Stimulated activated CD4-positive, alpha-beta T cell treated with anti-CD3 and anti-CD28 coated beads, Interleukin-2, amount 100 ng/mL, for 24 hours (primary cell): ENCODE data around the gene RPS8.

Experiments used
- DNase-seq, 2 donors: peaks; one replicate each; pipeline ENCODE4 v3.0.0-alpha.2; 2020

Gene RPS8

DNA sequence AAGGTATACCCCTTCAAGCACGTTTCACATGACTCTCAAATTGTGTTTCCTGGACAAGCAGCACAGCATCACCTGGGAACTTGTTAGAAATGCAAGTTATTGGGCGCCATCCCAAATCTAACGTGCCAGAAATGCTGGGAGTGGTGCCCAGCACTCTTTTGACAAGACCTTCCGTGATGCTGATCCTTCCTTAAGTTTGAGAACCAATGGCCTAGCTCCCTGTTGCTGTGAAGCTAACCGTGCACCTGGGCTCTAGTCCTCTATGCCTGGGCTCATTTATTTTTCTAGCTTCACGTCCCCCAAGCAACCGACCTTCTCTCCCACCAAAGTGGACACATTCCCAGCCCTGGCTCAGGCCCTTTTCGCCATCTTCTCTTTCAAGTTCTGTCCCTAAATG is 8.4 kb downstream of the RPS8 start:
- DNase-seq = no peak

GRCh38 chr1:44784094-44785028 is 9.0 kb downstream of the RPS8 start:
- peak in 1 of 2 donors; percentile 47 for DNase-seq

DNA sequence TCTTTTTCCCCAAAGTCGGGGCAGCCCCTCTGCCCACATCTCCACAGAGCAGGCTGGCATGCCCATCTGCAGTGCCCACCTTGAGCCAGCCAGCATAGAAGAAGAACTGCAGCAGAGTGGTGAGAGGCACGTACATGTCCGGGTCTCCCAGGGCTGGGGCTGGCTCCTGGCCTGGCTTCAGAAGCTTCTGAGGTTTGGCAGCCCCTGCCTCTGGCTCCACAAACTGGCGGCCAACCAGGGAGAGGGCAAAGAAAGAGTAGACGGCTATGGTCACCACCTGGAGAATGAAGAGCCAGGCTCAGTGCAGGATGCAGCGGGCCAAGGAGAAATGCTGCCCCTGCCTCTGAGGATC is 9.7 kb downstream of the RPS8 start:
- DNase-seq = no peak

DNA sequence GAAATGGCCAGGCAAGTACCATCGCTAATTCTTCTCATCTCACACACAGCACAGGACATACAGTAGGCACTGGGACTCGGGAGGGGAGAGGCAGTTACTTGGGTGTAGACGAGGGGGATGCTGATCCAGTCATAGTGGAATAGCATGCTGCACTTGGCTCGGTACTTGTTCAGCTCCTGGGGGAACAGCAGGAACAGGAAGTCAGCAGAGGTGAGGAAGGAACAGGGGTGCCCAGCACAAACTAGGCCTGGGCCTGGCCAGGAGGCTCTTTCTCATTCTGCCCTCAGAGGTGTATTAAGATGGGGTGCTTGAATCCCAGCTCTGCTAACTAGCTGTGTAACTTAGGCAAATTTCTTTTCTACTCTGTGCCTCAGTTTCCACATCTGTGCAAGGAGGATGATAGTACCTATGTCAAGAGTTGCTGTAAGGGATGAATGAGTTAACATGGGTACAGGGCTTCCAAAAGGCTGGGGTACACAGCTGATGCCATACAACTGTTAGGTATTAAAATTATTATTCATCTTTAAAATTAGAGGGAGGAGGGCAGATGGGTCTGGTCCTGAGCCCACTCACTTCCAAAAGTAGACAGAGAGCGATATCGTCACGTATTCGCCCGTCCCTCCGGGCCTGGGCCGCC is 10.3 kb downstream of the RPS8 start:
- DNase-seq = no peak

DNA sequence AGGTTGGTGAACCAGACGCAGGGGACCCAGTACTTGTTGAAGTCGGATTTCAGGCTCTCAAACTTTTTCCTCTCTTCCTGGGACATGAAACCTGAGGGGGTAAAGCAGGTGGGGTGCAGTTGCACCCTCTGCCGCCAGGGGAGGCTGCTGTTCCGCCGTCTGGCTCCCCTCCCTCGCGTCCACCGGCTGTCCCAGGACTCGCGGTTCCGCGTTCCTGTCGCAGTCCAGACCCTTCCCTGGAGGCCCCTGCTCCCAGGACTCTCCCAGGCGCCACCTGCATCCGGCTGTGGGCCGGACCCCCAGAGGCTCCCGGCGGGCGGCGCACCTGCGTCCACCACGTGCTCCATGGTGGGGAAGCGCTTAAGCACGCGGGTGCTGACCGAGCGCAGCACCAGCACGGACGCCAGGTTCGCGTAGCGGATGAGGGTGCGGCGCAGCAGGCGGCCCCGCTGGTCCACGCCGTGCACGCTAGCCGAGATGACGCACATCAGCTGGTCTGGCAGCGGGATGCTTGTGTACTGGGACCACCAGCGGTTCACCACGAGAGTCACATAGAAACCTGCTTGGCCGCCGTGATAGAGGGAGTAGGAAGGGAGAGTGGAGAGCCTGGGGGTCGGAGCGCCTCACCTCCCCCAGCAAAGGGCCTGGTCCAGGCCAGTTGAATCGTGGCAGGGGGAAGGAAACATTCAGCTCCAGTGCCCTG is 10.9 kb downstream of the RPS8 start:
- DNase-seq = peak; percentile 83

DNA sequence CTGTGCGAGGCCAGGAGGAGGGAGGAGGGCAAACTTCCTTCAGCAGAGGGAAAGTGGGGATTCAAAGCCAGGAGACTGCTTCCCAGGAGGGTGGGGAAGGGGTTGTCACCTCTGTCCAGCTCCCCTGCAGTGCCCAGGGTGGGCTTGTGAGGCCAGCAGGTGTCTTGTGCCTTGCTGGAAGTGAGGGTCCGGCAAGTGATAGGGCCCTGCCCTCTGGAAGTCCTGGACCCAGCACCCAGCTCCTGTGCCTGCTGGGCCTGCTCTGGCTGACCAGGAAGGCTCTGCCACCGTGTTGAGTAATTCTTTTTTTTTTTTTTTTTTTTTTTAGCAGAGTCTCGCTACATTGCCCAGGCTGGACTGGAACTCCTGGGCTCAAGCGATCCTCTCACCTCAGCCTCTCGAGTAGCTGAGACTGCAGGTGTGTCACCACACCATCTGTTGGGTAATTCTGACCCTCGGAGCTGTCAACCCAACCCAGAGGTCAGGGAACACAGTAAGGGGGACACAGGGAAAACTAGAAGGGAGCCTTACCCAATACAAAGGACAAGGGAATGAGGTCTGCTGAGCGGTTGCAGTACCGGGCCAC is 11.6 kb downstream of the RPS8 start:
- DNase-seq = no peak

GRCh38 chr1:44787506-44787905 is 12.2 kb downstream of the RPS8 start:
- no peak for DNase-seq

DNA sequence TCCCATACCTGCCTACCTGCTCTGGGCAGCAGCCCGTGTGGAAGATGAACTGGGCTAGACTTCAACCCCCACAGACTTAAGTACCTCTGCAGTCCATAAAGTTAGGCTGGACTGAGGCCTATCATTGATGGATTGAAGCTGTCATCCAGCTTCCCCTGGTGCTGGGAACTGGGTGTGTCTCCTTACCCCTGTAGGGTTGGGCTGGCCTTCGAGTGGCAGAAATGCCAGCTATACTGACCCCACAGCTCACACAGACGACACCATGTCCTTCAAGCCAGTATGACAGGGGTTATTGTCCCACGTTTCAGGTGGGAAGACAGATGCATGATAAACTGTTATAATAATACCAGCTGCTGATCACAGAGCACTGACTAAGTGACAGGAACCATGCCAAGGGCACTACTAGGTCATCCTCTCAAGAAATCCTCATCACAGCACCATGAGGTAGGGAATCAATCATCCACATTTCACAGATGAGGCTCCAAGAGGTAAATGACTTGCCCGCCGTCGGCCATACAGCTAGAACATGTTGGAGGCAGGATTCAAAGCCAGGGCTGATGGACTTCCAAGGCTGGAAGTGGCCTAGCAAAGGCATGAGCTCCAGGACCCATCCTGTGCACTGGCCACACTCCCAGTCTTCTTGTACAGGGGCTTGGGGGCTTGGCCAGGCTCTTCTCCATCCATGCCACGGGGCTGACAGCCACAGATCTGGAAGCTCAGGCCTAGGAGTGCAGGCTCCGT is 12.9 kb downstream of the RPS8 start, which contains the start of gene BEST4:
Gene BEST4 (minus strand): TSS at position 51 of the 741 bp plus-strand sequence. CDS start 465 bp downstream, outside the sequence.
- no peak for DNase-seq

GRCh38 chr1:44790968-44791801 is 15.8 kb downstream of the RPS8 start:
- DNase-seq = no peak

DNA sequence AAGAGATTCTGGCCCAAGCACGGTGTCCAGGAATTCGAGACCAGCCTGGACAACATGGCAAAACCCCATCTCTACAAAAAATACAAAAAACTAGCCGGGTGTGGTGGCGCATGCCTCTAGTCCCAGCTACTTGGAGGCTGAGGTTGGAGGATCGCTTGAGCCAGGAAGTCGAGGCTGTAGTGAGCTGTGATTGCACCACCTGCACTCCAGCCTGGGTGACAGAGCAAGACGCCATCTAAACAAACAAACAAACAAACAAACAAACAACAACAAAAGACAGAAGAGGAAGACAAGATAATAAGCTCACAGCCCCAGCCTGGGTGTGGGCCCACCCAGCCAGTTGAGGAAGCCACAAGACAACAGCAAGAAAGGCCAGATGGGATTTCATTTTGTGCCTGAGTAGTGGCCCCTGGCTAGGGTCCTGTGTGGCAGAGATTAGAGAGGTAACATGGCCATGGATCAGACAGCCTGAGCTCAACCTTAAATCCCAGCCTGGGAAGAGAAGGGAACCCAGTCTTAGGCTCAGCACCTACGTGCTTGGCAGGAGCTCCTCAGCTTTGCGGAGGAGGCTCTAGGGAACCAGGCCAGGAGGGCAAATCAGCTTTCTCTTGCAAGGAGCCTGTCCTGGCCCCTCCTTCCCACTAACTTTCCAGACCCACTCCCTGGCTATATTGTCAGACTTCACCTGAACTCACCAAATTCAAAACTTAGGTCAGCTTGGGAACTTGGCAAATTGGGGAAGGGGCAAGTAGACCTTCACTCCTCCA is 17.6 kb downstream of the RPS8 start:
- DNase-seq = peak in 1 of 2 donors; percentile 12

- DNase-seq = peak in 1 of 2 donors; percentile 10
Observed at GRCh38 chr1:44797886-44798285, 22.5 kb downstream of the RPS8 start.

DNA sequence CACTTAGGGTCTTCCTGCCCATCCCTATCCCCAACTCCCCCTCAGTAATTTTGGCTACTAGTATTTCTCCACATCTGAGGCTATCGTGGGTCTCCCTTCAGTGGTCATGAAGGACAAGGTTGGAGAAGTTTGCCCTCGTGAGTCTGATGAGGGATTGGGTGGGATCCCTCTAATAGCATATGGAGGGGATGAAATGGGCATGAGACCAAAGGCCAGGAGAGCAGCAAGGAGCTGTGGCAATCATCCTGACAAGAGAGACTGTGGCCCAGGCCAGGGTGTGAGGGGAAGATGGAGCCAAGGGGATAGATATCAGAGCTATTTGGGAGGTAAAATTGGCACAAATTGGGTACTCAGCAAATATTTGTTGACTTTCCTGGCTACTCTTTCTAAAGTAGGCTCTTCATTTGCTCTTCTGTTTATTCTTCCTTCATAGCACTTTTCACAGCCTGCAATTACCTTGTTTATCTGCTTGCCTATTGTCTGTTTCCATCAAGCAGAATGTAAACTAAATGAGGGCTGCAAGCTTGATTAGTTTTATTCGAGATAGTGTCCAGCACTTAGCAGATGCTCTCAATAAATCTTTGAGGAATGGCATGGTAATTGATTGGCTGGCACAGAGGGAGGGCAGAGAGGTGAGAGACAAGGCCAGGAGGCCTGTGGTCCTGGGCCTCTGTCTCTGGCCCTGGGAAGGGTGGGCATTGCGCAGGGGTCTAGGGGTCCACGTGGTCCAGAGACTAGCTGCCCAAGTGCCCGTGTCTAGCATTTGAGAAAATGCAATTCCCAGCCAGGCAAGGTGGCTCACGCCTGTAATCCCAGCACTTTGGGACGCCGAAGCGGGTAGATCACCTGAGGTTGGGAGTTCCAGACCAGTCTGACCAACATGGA is 23.4 kb downstream of the RPS8 start:
- DNase-seq = no peak

DNA sequence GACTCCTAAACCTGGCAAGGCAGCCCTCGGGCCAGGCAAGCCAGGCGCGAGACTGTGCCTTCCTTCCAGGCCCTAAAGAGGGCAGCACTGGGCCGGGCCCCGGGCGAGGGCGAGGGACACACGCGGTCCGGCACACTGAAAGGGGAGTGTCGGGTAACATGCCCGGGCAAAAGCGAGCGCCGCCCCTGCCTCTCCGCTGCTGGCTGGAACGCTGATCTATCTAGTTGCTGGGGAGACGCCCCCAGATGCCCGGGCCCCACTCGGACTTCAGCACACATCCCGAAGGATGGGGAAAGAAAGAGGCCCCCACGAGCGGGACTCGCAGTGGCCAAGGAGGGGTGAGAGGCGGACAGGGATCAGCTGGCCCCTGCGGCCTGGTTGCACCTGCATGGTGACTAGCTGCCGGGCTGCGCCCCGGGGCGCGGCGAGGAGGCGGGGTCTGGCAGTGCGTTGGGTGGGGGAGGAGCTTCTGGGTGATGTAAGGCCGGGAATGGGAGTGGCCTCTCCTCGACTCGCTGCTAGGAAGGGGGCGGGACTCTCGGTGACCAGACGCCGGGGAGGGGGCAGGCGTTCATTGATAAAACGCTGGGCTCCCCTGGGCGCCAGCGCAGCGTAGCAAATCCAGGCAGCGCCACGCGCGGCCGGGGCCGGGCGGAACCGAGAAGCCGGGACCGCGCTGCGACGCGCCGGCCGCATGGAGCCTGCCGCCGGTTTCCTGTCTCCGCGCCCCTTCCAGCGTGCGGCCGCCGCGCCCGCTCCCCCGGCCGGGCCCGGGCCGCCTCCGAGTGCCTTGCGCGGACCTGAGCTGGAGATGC is 24.6 kb downstream of the RPS8 start, which contains the start of gene PLK3:
Gene PLK3 (plus strand): TSS at position 608 of the 815 bp plus-strand sequence. CDS start 87 bp downstream, at position 695.
- peak; percentile 98 to 99 for DNase-seq

DNA sequence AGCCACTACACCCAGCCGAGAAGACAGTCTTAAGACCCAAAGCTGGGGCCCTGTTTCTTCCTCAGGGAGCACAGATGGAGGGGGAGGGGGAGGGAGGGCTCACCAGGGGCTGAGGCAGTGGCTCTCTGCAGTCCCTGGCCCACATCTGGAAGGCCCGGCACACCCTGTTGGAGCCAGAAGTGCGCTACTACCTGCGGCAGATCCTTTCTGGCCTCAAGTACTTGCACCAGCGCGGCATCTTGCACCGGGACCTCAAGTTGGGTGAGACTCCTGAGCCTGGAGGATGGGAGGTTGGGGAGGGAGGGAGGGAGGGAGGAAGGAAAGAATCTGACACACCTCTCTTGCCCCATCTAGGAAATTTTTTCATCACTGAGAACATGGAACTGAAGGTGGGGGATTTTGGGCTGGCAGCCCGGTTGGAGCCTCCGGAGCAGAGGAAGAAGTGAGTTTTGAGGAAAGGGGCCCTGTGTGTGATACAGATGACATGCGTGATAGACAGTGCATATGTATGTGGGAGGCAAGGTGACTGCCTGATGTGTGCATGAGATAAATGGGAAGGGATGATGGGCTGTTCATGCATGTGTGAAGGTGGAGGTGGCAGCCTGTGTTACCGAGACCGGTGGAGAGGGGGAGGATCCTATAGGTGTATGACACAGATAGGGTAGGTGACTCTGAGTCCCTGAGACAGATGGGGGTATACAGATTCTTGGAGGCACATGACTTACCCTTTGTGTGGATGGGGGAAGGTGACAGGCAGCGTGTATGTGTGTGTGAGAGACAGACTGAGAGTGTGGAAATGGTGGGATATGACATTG is 26.4 kb downstream of the RPS8 start:
- DNase-seq = peak in 1 of 2 donors; percentile 66

- DNase-seq = no peak
Observed at GRCh38 chr1:44802306-44803061, 27.1 kb downstream of the RPS8 start.

DNA sequence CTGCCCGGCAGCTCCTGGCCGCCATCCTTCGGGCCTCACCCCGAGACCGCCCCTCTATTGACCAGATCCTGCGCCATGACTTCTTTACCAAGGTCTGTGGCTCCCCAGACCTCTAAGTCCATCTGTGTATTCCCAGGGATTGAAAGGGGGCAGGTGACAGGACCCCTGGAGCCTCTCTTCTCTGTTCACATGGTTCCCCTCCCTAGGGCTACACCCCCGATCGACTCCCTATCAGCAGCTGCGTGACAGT is 27.6 kb downstream of the RPS8 start:
- no peak for DNase-seq
